CD4-positive, CD25-positive, alpha-beta regulatory T cell (primary cell): ENCODE data around the gene CRACDL. TPM values are rescaled to one million over a fixed set of nuclear protein-coding genes. Genes with fewer than 3 reads are reported as not detected.
A peak's percentile ranks its signal among the peaks of the same experiment; 100 is the strongest.

Experiments used
- ATAC-seq, 2 donors: fragments of 150-1000 bp; cut with Tn5 transposase; one replicate each; pipeline ENCODE4 v1.10.0; 2021; ENCODE audit warnings: low read depth in 2 of 2, moderate number of reproducible peaks in 2 of 2, moderate library complexity in 1 of 2
- DNase-seq, 3 donors: peaks; one replicate each; pipeline versions ENCODE4 v3.0.0 to v3.0.0-alpha.2; 2012 to 2022; ENCODE audit warnings: mixed read lengths in 1 of 3
- H3K27ac ChIP-seq: one replicate; pipeline ENCODE4 v1.7.0; 2013; ENCODE audit warnings: mild to moderate bottlenecking, low read length; ENCODE audit not compliant: insufficient read depth, poor library complexity, severe bottlenecking
- H3K27me3 ChIP-seq: one replicate; pipeline ENCODE4 v1.7.0; 2013; ENCODE audit warnings: low read length; ENCODE audit not compliant: control insufficient read depth, insufficient read depth
- H3K36me3 ChIP-seq: one replicate; pipeline ENCODE4 v1.7.0; 2013; ENCODE audit warnings: mild to moderate bottlenecking, low read length, moderate library complexity; ENCODE audit not compliant: control insufficient read depth, insufficient read depth
- H3K4me1 ChIP-seq: 2 replicates; pipeline ENCODE4 v1.7.0; 2013; ENCODE audit warnings: mild to moderate bottlenecking, low read length; ENCODE audit not compliant: insufficient read depth, control insufficient read depth, poor library complexity, severe bottlenecking
- H3K4me3 ChIP-seq: one replicate; pipeline ENCODE4 v1.7.0; 2013; ENCODE audit warnings: low read depth, mild to moderate bottlenecking, low read length, moderate library complexity
- H3K9me3 ChIP-seq, 2 experiments: 1 replicate in 1 of 2; 2 replicates in 1 of 2; pipeline ENCODE4 v1.7.0; 2013; ENCODE audit warnings: low read length in 2 of 2, mild to moderate bottlenecking in 1 of 2, moderate library complexity in 1 of 2; ENCODE audit not compliant: control insufficient read depth in 2 of 2
- H3K27ac Mint-ChIP-seq, 3 donors: one replicate each; pipeline ENCODE4 v1.8.0; 2020 to 2022; ENCODE audit warnings: mild to moderate bottlenecking in 3 of 3, mixed read lengths in 3 of 3, moderate library complexity in 2 of 3
- H3K27me3 Mint-ChIP-seq: one replicate; pipeline ENCODE4 v1.8.0; 2022; ENCODE audit warnings: mild to moderate bottlenecking, mixed read lengths
- H3K36me3 Mint-ChIP-seq: one replicate; pipeline ENCODE4 v1.8.0; 2020; ENCODE audit warnings: mixed read lengths
- H3K4me1 Mint-ChIP-seq, 4 donors: one replicate each; pipeline ENCODE4 v1.8.0; 2020 to 2022; ENCODE audit warnings: mixed read lengths in 4 of 4, mild to moderate bottlenecking in 1 of 4
- H3K4me3 Mint-ChIP-seq, 4 donors: one replicate each; pipeline ENCODE4 v1.8.0; 2020 to 2022; ENCODE audit warnings: mild to moderate bottlenecking in 4 of 4, mixed read lengths in 4 of 4, moderate library complexity in 3 of 4
- H3K9me3 Mint-ChIP-seq, 7 donors: one replicate each; pipeline ENCODE4 v1.8.0; 2020 to 2022; ENCODE audit warnings: mixed read lengths in 7 of 7, mild to moderate bottlenecking in 3 of 7, moderate library complexity in 2 of 7
- polyA plus RNA-seq, 4 donors: library from polyadenylated mRNA; unstranded; fragments of 300-500 nt; fragmentation: Illumina TruSeq; gene quantifications; one replicate each; pipeline ENCODE4 v1.2.3, GENCODE V29; 2021
- total RNA-seq: library from RNA; stranded (reverse); gene quantifications from one replicate; pipeline ENCODE4 v1.2.3, GENCODE V29; 2022

CRACDL gene
- total and polyA plus RNA-seq, 5 donors from 2014 or later, result 0.10 to 0.18 (median 0.16) TPM

DNA sequence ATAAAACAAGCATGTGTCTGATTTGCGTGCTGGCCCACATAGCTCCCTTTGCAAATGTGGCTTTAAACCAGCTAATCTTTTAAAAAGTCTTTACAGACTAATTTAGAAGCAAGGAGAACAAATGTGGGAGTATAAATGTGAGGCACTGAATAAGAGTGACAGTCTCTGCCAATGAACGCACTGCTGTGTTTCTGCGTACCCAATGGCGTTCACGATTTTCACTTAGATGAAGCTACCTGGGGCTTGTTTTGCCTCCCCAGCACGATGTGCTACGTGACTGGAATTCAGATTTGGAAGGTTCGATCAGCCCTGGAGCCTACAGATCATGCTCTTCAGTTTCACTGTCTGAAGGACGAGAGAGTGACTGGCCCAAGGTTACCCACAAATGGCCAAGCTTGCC is 10.8 kb upstream of the CRACDL start:
- no peak for ATAC-seq
- peaks cover 38% of the 10 kb centered on the region for H3K27me3 Mint-ChIP-seq
- H3K9me3 Mint-ChIP-seq, result no peaks in the 10 kb centered on the region
- Histone ChIP-seq H3K4me3 (no peak overlapping the region), H3K4me1 (no peaks in the 10 kb centered on the region), H3K27me3 (peaks cover 3% of the 10 kb centered on the region), H3K27ac (no peak overlapping the region), H3K9me3 (no peaks in the 10 kb centered on the region), H3K36me3 (no peaks in the 10 kb centered on the region)
- H3K4me1 Mint-ChIP-seq, result no peaks in the 10 kb centered on the region
- no peak overlapping the region for H3K27ac Mint-ChIP-seq
- no peaks in the 10 kb centered on the region for H3K36me3 Mint-ChIP-seq
- no peak for DNase-seq
- H3K4me3 Mint-ChIP-seq, result no peak overlapping the region

DNA sequence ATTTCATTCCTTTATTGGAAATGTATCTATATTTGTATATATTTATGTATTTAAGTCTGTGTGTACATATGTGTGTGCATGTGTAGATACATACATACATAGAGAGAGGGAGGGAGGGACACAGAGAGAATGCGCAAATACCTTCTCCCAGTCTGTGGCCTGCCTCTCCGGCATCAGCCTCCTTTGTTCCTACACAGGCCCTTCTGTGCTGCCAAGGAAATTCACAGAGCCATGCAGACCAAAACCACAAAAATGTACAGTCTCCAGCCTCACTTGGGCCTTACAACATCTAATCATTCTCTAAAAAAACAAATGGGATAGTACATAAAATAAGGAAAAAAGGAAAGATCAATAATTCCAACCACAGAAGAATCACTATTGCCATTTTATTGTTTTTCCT is 8.8 kb upstream of the CRACDL start:
- ATAC-seq, result no peak
- Mint-ChIP-seq H3K4me3 (no peak overlapping the region), H3K27me3 (peaks cover 39% of the 10 kb centered on the region)

DNA sequence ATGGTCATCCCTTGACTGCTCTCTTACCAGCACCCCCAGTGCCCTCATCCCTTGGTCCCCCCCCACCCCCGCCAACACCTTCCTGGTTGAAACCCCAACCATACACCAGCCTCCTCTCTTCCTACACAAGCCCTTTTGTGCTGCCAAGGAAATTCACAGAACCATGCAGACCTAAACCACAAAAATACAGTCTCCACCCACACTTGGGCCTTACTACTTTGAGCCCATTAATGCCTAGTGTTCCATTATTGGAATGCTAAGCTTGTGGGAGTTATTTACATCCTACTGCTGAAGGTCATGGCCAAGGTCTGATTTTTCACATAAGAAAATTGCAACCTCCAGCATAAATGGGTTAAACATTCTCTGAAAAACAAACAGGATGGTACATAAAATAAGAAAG is 4.1 kb upstream of the CRACDL start:
- H3K36me3 ChIP-seq, result no peaks in the 10 kb centered on the region
- no peaks in the 10 kb centered on the region for H3K36me3 Mint-ChIP-seq
- peaks cover 55% of the 10 kb centered on the region for H3K27me3 Mint-ChIP-seq
- H3K27ac ChIP-seq, result no peak overlapping the region
- no peaks in the 10 kb centered on the region for H3K9me3 Mint-ChIP-seq
- H3K9me3 ChIP-seq, result no peaks in the 10 kb centered on the region
- ATAC-seq, result no peak
- no peak for DNase-seq
- H3K4me3 ChIP-seq, result no peak overlapping the region
- H3K27me3 ChIP-seq, result peaks cover 32% of the 10 kb centered on the region
- no peak overlapping the region for H3K27ac Mint-ChIP-seq
- H3K4me3 Mint-ChIP-seq, result no peak overlapping the region
- peaks cover 9% of the 10 kb centered on the region for H3K4me1 ChIP-seq
- H3K4me1 Mint-ChIP-seq, result peaks cover 0 to 16% (median 7%) of the 10 kb centered on the region in 4 donors

More for the DNA sequence above, 8.8 kb upstream of the CRACDL start:
- Mint-ChIP-seq H3K27ac (no peak overlapping the region), H3K4me1 (no peaks in the 10 kb centered on the region), H3K9me3 (no peaks in the 10 kb centered on the region), H3K36me3 (no peaks in the 10 kb centered on the region)
- Histone ChIP-seq H3K9me3 (no peaks in the 10 kb centered on the region), H3K27me3 (peaks cover 4% of the 10 kb centered on the region), H3K4me3 (no peak overlapping the region), H3K36me3 (no peaks in the 10 kb centered on the region), H3K4me1 (no peaks in the 10 kb centered on the region), H3K27ac (no peak overlapping the region)
- no peak for DNase-seq

DNA sequence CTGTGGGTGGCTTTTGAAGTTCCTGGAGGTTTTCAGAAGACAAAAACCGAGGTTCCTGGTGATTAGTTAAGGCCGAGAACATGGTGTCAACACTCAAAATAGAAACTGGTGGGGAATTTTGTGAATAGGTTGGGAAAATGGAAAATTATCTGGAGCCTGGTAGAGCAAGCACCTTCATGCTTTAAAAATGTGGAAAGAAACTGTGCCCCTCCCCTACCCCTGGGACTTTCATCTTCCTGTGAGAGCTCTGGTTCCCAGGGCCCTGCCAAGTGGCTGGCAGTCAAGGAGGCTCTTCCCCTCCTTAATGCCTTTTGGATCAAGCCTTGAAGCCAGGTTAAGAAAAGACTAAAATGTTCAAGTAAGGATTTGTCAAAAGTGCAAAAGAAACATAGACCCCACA is 1.9 kb upstream of the CRACDL start:
- Histone ChIP-seq H3K36me3 (no peaks in the 10 kb centered on the region), H3K27me3 (peaks cover 34% of the 10 kb centered on the region), H3K4me3 (no peak overlapping the region), H3K4me1 (peaks cover 9% of the 10 kb centered on the region), H3K27ac (no peak overlapping the region), H3K9me3 (no peaks in the 10 kb centered on the region)
- no peak for DNase-seq
- Mint-ChIP-seq H3K9me3 (no peaks in the 10 kb centered on the region), H3K4me3 (no peak overlapping the region), H3K4me1 (peaks cover 0 to 17% (median 7%) of the 10 kb centered on the region in 4 donors), H3K27me3 (peaks cover 58% of the 10 kb centered on the region), H3K27ac (no peak overlapping the region), H3K36me3 (no peaks in the 10 kb centered on the region)
- ATAC-seq, result no peak

DNA sequence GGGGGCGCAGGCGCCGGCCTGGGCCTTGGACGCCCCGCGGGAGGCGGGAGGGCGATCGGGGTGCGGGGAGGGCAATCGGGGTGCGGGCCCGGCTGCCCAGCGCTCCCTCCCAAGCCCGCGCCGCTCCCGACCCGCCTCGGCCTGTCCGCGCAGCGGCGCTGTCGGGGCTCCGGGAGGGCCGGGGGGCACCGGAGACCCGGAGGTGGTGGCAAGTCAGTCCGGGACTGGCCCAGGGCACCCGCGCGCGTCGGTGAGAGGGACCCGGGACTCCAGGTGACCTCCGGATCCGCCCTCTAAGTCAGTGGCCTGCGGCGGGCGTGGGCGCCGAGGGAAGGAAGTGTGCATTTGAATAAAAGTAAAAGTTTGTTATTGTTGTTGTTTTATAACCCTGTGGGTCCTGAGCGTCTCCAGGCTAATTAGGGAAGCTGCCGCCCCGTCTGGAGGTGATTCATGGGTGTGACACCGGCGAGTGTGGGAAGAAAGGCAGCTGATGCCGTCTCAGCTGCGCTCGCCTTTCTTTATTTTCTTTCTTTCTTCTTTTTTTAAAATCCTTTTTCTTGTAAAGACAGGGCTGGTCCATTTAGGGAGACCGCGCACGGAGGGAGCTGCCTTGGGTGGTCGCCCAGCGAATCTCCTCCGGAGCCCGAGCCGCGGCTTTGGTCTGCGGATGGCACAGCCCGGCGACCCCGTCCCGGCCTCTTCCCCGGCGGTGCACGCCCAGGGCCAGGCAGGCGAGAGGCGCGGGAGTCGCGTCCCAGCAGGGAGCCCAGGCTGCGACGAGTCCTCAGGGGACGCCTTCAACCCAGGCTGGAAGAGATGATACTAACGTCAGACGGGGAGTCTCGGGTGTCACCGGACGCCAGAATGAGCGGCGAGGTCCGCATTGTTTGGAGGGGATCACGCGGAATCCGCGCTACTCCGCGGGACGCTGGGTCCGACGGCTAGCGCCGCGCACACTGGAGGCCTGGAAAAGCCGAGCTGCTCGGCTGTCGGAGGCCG is 627 bp upstream of the CRACDL start:
- H3K4me1 Mint-ChIP-seq, result peaks cover 0 to 17% (median 7%) of the 10 kb centered on the region in 4 donors
- peaks cover 61% of the 10 kb centered on the region for H3K27me3 Mint-ChIP-seq
- H3K27ac Mint-ChIP-seq, result no peak overlapping the region
- ATAC-seq, result no peak
- peak overlapping the region in 2 of 4 donors; percentile 75 to 81 for H3K4me3 Mint-ChIP-seq
- peak in 1 of 3 donors; percentile 26 for DNase-seq
- Histone ChIP-seq H3K27ac (no peak overlapping the region), H3K36me3 (no peaks in the 10 kb centered on the region), H3K9me3 (no peaks in the 10 kb centered on the region), H3K4me1 (peaks cover 9% of the 10 kb centered on the region), H3K4me3 (no peak overlapping the region), H3K27me3 (peaks cover 34% of the 10 kb centered on the region)
- H3K36me3 Mint-ChIP-seq, result no peaks in the 10 kb centered on the region
- no peaks in the 10 kb centered on the region for H3K9me3 Mint-ChIP-seq

DNA sequence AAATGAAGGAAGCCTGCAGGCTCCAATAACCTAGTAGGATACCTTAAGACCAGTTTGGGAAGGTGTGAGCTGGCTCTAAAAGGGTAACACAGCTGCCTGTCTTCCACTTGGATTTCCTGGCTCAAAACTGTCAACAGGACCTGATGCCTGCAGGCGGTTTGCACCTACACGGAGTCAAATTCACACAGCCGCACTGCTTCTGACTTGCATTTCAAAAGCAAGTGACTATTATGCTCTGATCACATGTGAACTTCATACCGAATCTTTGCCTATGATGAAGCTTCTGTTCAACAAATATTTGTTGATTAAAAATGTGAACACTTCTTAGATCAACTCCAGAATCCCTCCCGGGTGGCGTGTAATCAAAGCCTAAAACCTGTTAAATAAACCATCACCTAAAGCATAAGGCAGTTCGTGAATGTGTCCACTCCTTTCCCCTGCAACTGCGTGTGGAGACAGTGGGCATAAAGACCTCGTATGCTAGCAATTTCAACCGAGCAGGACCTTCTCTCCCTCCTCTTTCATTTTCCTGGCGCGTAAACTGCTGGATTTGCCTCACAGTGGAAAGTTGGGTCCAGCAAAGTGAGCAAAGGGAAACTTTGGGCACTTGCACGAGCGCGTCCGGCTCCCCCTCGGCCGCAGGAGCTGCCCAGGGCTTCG is 784 bp downstream of the CRACDL start:
- H3K27me3 ChIP-seq, result peaks cover 34% of the 10 kb centered on the region
- Mint-ChIP-seq H3K27ac (no peak overlapping the region), H3K4me1 (peaks cover 0 to 17% (median 7%) of the 10 kb centered on the region in 4 donors), H3K4me3 (peak overlapping the region in 3 of 4 donors; percentile 14 to 66 (median 51)), H3K36me3 (no peaks in the 10 kb centered on the region), H3K27me3 (peaks cover 69% of the 10 kb centered on the region), H3K9me3 (no peaks in the 10 kb centered on the region)
- H3K4me3 ChIP-seq, result no peak overlapping the region
- no peaks in the 10 kb centered on the region for H3K36me3 ChIP-seq
- H3K4me1 ChIP-seq, result peaks cover 9% of the 10 kb centered on the region
- no peaks in the 10 kb centered on the region for H3K9me3 ChIP-seq
- DNase-seq, result no peak
- ATAC-seq, result no peak
- H3K27ac ChIP-seq, result no peak overlapping the region

DNA sequence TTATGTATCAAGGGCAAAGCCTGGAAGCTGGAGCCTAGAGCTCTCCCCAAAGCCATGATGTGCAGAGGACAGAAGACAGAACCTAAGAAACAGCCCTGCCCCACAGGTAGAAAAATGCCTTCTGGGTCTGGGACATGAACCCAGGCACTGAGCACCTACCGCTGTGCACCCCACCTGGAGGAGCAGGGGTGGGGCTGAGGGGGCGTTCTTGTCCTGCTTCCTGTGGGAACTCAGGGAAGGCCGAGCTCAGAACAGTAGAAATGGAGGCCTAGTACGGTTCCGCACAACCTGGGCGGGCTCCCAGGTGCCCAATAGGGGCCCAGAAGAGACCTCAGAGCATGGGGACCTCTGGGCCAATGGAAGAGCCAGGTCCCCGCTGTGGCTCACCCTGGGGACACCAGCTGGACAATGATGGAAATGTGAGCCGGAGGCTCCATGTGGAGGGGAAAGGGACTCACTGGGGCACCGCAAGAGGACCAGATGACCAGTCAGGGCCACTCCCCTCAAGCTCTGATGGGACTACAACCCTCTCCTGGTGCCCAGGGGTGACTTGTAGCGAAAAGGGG is 3.2 kb downstream of the CRACDL start:
- H3K9me3 ChIP-seq, result no peaks in the 10 kb centered on the region
- no peak for ATAC-seq
- peaks cover 16% of the 10 kb centered on the region for H3K27me3 ChIP-seq
- H3K4me3 ChIP-seq, result no peak overlapping the region
- H3K36me3 Mint-ChIP-seq, result no peaks in the 10 kb centered on the region
- H3K9me3 Mint-ChIP-seq, result no peaks in the 10 kb centered on the region
- no peak overlapping the region for H3K4me3 Mint-ChIP-seq
- peaks cover 0 to 13% (median 5%) of the 10 kb centered on the region in 4 donors for H3K4me1 Mint-ChIP-seq
- no peak overlapping the region for H3K27ac Mint-ChIP-seq
- H3K36me3 ChIP-seq, result no peaks in the 10 kb centered on the region
- no peak overlapping the region for H3K27ac ChIP-seq
- H3K4me1 ChIP-seq, result peaks cover 9% of the 10 kb centered on the region
- DNase-seq, result no peak
- peaks cover 46% of the 10 kb centered on the region for H3K27me3 Mint-ChIP-seq
